Osteoblast (primary cell): Measurements from ENCODE around the gene B4GALT3. TPM values are rescaled to one million over a fixed set of nuclear protein-coding genes. Genes with fewer than 3 reads are reported as not detected.

Experiments
- DNase-seq: peaks from one replicate; pipeline ENCODE4 v3.0.0; 2011; ENCODE audit warnings: low spot score, mixed read lengths; ENCODE audit not compliant: insufficient read length; ENCODE audit errors: missing footprints
- H2AFZ ChIP-seq: 2 replicates; pipeline ENCODE4 v1.6.0; 2011; ENCODE audit warnings: mild to moderate bottlenecking, low read length
- H3K27ac ChIP-seq: 2 replicates; pipeline ENCODE4 v1.5.1; 2011; ENCODE audit warnings: mild to moderate bottlenecking, low read depth, low read length, moderate library complexity
- H3K27me3 ChIP-seq: 2 replicates; pipeline ENCODE4 v1.6.0; 2012; ENCODE audit warnings: mild to moderate bottlenecking, control low read depth, inconsistent platforms, low read length, moderate library complexity; ENCODE audit not compliant: insufficient read depth
- H3K36me3 ChIP-seq: 2 replicates; pipeline ENCODE4 v1.5.1; 2011; ENCODE audit warnings: mild to moderate bottlenecking, low read length, control low read depth, moderate library complexity; ENCODE audit not compliant: insufficient read depth
- H3K4me1 ChIP-seq: 2 replicates; pipeline ENCODE4 v1.5.1; 2011; ENCODE audit warnings: mild to moderate bottlenecking, low read length, control low read depth, moderate library complexity; ENCODE audit not compliant: insufficient read depth
- H3K4me2 ChIP-seq: 2 replicates; pipeline ENCODE4 v1.6.0; 2011; ENCODE audit warnings: mild to moderate bottlenecking, low read length; ENCODE audit not compliant: insufficient read depth
- H3K4me3 ChIP-seq: fragments of 200-600 bp; sonication (generic); 3 replicates; pipeline ENCODE4 v1.5.1; 2012; ENCODE audit warnings: mild to moderate bottlenecking, low read length, inconsistent platforms; ENCODE audit not compliant: insufficient read depth
- H3K79me2 ChIP-seq: 2 replicates; pipeline ENCODE4 v1.6.0; 2012; ENCODE audit warnings: mild to moderate bottlenecking, low read length, control low read depth, inconsistent platforms; ENCODE audit not compliant: insufficient read depth
- H3K9me3 ChIP-seq: 2 replicates; pipeline ENCODE4 v1.5.1; 2011; ENCODE audit warnings: low read depth, low read length, control low read depth
- H4K20me1 ChIP-seq: 2 replicates; pipeline ENCODE4 v1.6.0; 2012; ENCODE audit warnings: mild to moderate bottlenecking, low read length, control low read depth; ENCODE audit not compliant: insufficient read depth
- small RNA-seq: library from RNA; depleted of rRNA; stranded (forward); fragments of <200 nt; gene quantifications from one replicate; pipeline ENCODE3, GENCODE V24; 2012
- total RNA-seq: library from RNA; depleted of rRNA; stranded (reverse); fragments of >200 nt; gene quantifications from 2 replicates; pipeline ENCODE4 v1.2.3, GENCODE V29; 2012
- TF ChIP-seq, protein P1 (sequence below): IDR thresholded peaks from 2 replicates; pipeline ENCODE4 v1.5.1; 2011; ENCODE audit warnings: mild to moderate bottlenecking, low read depth, low read length, moderate library complexity; ENCODE audit errors: extremely low read depth

The B4GALT3 gene
- total RNA-seq, 1 donor: 18.5 TPM

DNA sequence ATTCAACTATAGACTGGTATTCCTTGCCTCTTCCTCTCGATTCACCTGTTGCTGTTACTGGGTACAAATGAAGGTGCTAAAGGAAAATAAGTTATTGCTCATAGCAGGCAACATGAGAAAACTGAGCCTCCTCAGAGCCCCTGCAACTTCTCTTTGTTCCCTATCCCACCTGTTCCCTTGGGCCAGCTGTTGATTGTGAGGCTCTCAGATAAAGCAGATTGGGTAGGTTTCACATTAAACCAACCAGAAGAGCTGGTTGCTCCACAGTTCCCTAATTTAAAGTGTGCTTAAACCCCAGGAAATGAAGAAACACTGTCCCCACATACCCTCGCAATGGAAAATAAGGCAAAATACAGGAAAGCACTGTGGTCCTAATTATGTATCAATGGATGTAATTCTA is 49.7 kb downstream of the B4GALT3 start:
- no peak for DNase-seq
- Histone ChIP-seq H3K79me2 (peaks cover 87% of the 10 kb centered on the region), H3K9me3 (no peaks in the 10 kb centered on the region), H3K4me1 (peaks cover 13% of the 10 kb centered on the region), H2AFZ (no peak overlapping the region), H3K27me3 (no peaks in the 10 kb centered on the region), H3K36me3 (peaks cover 46% of the 10 kb centered on the region), H3K4me2 (no peak overlapping the region), H3K27ac (no peak overlapping the region), H3K4me3 (no peak overlapping the region), H4K20me1 (peaks cover 26% of the 10 kb centered on the region)
- TF ChIP-seq, protein P1, sequence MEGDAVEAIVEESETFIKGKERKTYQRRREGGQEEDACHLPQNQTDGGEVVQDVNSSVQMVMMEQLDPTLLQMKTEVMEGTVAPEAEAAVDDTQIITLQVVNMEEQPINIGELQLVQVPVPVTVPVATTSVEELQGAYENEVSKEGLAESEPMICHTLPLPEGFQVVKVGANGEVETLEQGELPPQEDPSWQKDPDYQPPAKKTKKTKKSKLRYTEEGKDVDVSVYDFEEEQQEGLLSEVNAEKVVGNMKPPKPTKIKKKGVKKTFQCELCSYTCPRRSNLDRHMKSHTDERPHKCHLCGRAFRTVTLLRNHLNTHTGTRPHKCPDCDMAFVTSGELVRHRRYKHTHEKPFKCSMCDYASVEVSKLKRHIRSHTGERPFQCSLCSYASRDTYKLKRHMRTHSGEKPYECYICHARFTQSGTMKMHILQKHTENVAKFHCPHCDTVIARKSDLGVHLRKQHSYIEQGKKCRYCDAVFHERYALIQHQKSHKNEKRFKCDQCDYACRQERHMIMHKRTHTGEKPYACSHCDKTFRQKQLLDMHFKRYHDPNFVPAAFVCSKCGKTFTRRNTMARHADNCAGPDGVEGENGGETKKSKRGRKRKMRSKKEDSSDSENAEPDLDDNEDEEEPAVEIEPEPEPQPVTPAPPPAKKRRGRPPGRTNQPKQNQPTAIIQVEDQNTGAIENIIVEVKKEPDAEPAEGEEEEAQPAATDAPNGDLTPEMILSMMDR: no peak

DNA sequence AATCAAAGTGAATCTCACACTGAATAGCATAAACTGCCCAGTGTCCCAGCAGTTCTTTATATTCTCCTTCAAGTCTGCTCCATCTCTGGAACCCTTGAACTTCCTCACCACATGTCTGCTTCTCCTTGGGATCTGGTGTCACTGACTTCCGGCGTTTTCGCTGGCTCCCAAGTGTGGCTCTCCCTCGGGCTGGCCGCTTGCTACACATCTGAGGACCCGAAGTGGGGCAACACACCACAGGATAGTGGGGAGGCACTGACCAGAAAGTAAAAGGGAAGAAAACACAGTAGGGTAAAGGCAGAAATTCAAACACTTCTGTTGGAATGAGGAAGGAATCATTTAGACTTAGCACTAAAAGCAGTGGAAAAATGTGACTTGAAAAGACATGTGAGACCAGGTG is 54.3 kb downstream of the B4GALT3 start:
- no peak overlapping the region for H3K4me2 ChIP-seq
- H4K20me1 ChIP-seq: peaks cover 18% of the 10 kb centered on the region
- H3K36me3 ChIP-seq: peaks cover 58% of the 10 kb centered on the region
- H3K9me3 ChIP-seq: no peaks in the 10 kb centered on the region
- H3K4me3 ChIP-seq: no peak overlapping the region
- H3K4me1 ChIP-seq: peaks cover 18% of the 10 kb centered on the region
- no peak overlapping the region for H3K27ac ChIP-seq
- no peak overlapping the region for H2AFZ ChIP-seq
- TF ChIP-seq, protein P1: no peak
- no peak for DNase-seq
- no peaks in the 10 kb centered on the region for H3K27me3 ChIP-seq
- peaks cover 60% of the 10 kb centered on the region for H3K79me2 ChIP-seq

DNA sequence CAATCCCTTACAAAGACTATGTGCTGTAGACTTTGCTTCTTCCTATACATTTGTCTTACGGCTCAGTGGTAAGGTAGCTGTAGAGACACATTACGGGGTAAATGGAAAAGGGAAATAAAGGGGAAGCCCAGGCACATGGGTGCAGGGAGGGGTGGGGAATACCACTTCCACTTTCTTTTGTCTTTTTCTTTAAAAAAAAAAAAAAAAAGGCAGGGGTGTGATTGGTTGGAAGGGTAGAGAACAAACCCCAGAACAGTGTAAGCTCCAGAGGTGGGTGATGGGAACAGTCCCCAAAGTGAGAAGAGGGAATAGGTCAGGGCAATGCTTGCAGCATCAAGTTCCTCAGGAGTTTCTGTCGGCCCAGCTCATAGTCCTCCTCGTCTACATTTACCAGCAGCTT is 55.5 kb downstream of the B4GALT3 start:
- Histone ChIP-seq H3K4me2 (no peak overlapping the region), H3K36me3 (peaks cover 58% of the 10 kb centered on the region), H3K4me1 (peaks cover 22% of the 10 kb centered on the region), H3K79me2 (peaks cover 59% of the 10 kb centered on the region), H3K4me3 (no peak overlapping the region), H3K27me3 (no peaks in the 10 kb centered on the region), H2AFZ (no peak overlapping the region), H3K9me3 (no peaks in the 10 kb centered on the region), H3K27ac (no peak overlapping the region), H4K20me1 (peaks cover 17% of the 10 kb centered on the region)
- DNase-seq: no peak
- TF ChIP-seq, protein P1: no peak

Small RNA genes lying within 50 kb of the gene (small RNA-seq; reads per million reads assigned to genes)
- not detected for gene RF01225

Other genes with a start within 250 kb of the B4GALT3 start
- gene ITLN2, start 222.7 kb downstream of the B4GALT3 start, total RNA-seq: not detected in 2 replicates
- gene F11R, start 156.4 kb downstream of the B4GALT3 start, total RNA-seq: 0.72 and 1.2 TPM in 2 replicates
- gene TSTD1, start 138.5 kb downstream of the B4GALT3 start, total RNA-seq: 0.72 and 1.8 TPM in 2 replicates
- 45.7 and 47.4 TPM in 2 replicates for gene USF1, start 131.5 kb downstream of the B4GALT3 start, total RNA-seq
- gene ARHGAP30, start 107.6 kb downstream of the B4GALT3 start, total RNA-seq: under 0.01 TPM in 1 of 2 replicates, not detected in the other
- gene NECTIN4, start 87.9 kb downstream of the B4GALT3 start, total RNA-seq: under 0.01 TPM in 2 replicates
- gene KLHDC9, start 79.1 kb downstream of the B4GALT3 start, total RNA-seq: 1.4 and 1.5 TPM in 2 replicates
- 17.7 and 27.9 TPM in 2 replicates for gene PFDN2, start 59.5 kb downstream of the B4GALT3 start, total RNA-seq
- 23.9 and 28.0 TPM in 2 replicates for gene NIT1, start 59.4 kb downstream of the B4GALT3 start, total RNA-seq
- gene DEDD, start 44.8 kb downstream of the B4GALT3 start, total RNA-seq: 36.6 and 41.0 TPM in 2 replicates
- 87.5 and 95.2 TPM in 2 replicates for gene UFC1, start 23.5 kb downstream of the B4GALT3 start, total RNA-seq
- gene USP21, start 18.0 kb downstream of the B4GALT3 start, total RNA-seq: 8.0 and 9.1 TPM in 2 replicates
- 15.9 and 19.5 TPM in 2 replicates for gene PPOX, start 11.1 kb downstream of the B4GALT3 start, total RNA-seq
- gene ADAMTS4, start 21.5 kb upstream of the B4GALT3 start, total RNA-seq: 1.4 and 3.5 TPM in 2 replicates
- gene NDUFS2, start 24.9 kb upstream of the B4GALT3 start, total RNA-seq: 103 and 130 TPM in 2 replicates
- 0.29 and 0.72 TPM in 2 replicates for gene FCER1G, start 37.8 kb upstream of the B4GALT3 start, total RNA-seq
- gene APOA2, start 46.1 kb upstream of the B4GALT3 start, total RNA-seq: not detected in 2 replicates
- gene TOMM40L, start 48.6 kb upstream of the B4GALT3 start, total RNA-seq: 6.5 and 8.8 TPM in 2 replicates
- not detected in 2 replicates for gene NR1I3, start 60.7 kb upstream of the B4GALT3 start, total RNA-seq
- gene PCP4L1, start 81.2 kb upstream of the B4GALT3 start, total RNA-seq: not detected in 2 replicates
- gene MPZ, start 132.5 kb upstream of the B4GALT3 start, total RNA-seq: 0.88 and 2.2 TPM in 2 replicates
- 20.3 and 26.5 TPM in 2 replicates for gene SDHC, start 136.9 kb upstream of the B4GALT3 start, total RNA-seq
- not detected in 2 replicates for gene CFAP126, start 190.4 kb upstream of the B4GALT3 start, total RNA-seq